OCI-LY7 (cell line): ENCODE results near the gene ACTL7A.

ENCODE experiments used
- CTCF ChIP-seq: fragments of 200-600 bp; sonication (generic); conservative IDR thresholded peaks from 2 replicates; pipeline ENCODE4 v1.5.1; 2014; ENCODE audit warnings: mild to moderate bottlenecking, antibody characterized with exemption, low read length, moderate library complexity, mixed read lengths
- EZH2phosphoT487 ChIP-seq: fragments of 200-600 bp; sonication (generic); IDR thresholded peaks from 2 replicates; pipeline ENCODE4 v1.6.1; 2018; ENCODE audit warnings: low read depth, borderline replicate concordance, mild to moderate bottlenecking, mixed run types, antibody characterized with exemption, low read length, moderate library complexity, mixed read lengths

- no peak for TF ChIP-seq CTCF
- no peak for TF ChIP-seq EZH2phosphoT487
These were observed 24.5 kb upstream of the ACTL7A start for GRCh38 chr9:108837530-108837929.
